Mammary epithelial cell (primary cell): Measurements from ENCODE around the gene NAA25.

Source experiments
- CTCF ChIP-seq, 2 donors: IDR thresholded peaks in 1 of 2; conservative IDR thresholded peaks in 1 of 2; 2 replicates each; pipeline ENCODE4 v1.5.1; 2011 to 2012; ENCODE audit warnings: inconsistent platforms in 2 of 2, low read length in 2 of 2, mild to moderate bottlenecking in 2 of 2, control low read depth in 1 of 2, low read depth in 1 of 2; ENCODE audit not compliant: insufficient read depth in 1 of 2; ENCODE audit errors: extremely low read depth in 1 of 2
- EZH2 ChIP-seq: IDR thresholded peaks from 2 replicates; pipeline ENCODE4 v1.6.1; 2012; ENCODE audit warnings: low read length, inconsistent platforms, borderline replicate concordance

GRCh38 chr12:112112409-112113133 lies 4.0 kb upstream of the NAA25 start:
- TF ChIP-seq CTCF (conservative IDR thresholded peaks at IDR 0.05 in 1 of 2, IDR thresholded peaks at IDR 0.05 in 1 of 2; ENCODE audit: extremely low read depth in 1 of 2, insufficient read depth in 1 of 2, low read depth in 1 of 2, low read length in 2 of 2), result peak; percentile 18 to 51
- no peak for TF ChIP-seq EZH2
